ENCODE results near the gene NDST1. TPM values are rescaled to one million over a fixed set of nuclear protein-coding genes. Genes with fewer than 3 reads are reported as not detected.

Gene NDST1
- total and polyA plus RNA-seq, 10 of the 15 experiments (the other 5 are each of a cell fraction or from before 2014, with no cell fraction given), result 0.20 to 53.5 (median 12.9) TPM

- TF ChIP-seq ZBTB4 (CRISPR knock-in tag; IDR thresholded peaks at IDR 0.05) (no peak), USF1 (IDR thresholded peaks at IDR 0.05; ENCODE audit: borderline replicate concordance, extremely low read length, insufficient read depth, low read depth, low read length) (peak; percentile 81), ZBTB40 (IDR thresholded peaks at IDR 0.05; ENCODE audit: borderline replicate concordance) (no peak), POLR2AphosphoS2 (IDR thresholded peaks at IDR 0.05; ENCODE audit: low read depth, low read length) (no peak), HDAC2 (IDR thresholded peaks at IDR 0.05) (no peak), SKIL (IDR thresholded peaks at IDR 0.05; ENCODE audit: low read depth, poor library complexity, severe bottlenecking) (no peak), NR2C1 (IDR thresholded peaks at IDR 0.05) (peak; percentile 83), NR2F1 (conservative IDR thresholded peaks at IDR 0.05) (peak; percentile 65), ZBTB11 (CRISPR knock-in tag; IDR thresholded peaks at IDR 0.05) (no peak), PAX8 (IDR thresholded peaks at IDR 0.05) (no peak), NRF1 (conservative IDR thresholded peaks at IDR 0.05; ENCODE audit: low read depth, low read length) (no peak)
Measured at GRCh38 chr5:150485693-150486401, 22.1 kb upstream of the NDST1 start (continued).

All from GM12878 (cell line).